Right lung (tissue), 5 donors: ENCODE data around the gene TRIM5. TPM values are rescaled to one million over a fixed set of nuclear protein-coding genes. Genes with fewer than 3 reads are reported as not detected.

ENCODE experiments used
- DNase-seq, 2 donors: peaks; one replicate each; pipeline ENCODE4 v3.0.0-alpha.2; 2013
- polyA plus RNA-seq, 5 donors: library from polyadenylated mRNA; unstranded; fragments of 120-200 nt; gene quantifications; one replicate each; pipeline versions ENCODE4 v1.2.1 to v1.2.3, GENCODE V29; 2013; ENCODE audit warnings: inconsistent platforms in 1 of 5, low replicate concordance in 1 of 5; ENCODE audit not compliant: insufficient read length in 5 of 5, insufficient read depth in 1 of 5

TRIM5 gene
- polyA plus RNA-seq, 5 donors: 45.7 to 67.7 (median 62.4) TPM

- peak; percentile 68 to 76 for DNase-seq
Measured at GRCh38 chr11:5624489-5625279, 60.2 kb downstream of the TRIM5 start, which contains the start of gene TRIM34. TSS of gene TRIM34 (plus strand) at chr11:5625001. CDS start at chr11:5632332, 7,331 bp downstream.

DNA sequence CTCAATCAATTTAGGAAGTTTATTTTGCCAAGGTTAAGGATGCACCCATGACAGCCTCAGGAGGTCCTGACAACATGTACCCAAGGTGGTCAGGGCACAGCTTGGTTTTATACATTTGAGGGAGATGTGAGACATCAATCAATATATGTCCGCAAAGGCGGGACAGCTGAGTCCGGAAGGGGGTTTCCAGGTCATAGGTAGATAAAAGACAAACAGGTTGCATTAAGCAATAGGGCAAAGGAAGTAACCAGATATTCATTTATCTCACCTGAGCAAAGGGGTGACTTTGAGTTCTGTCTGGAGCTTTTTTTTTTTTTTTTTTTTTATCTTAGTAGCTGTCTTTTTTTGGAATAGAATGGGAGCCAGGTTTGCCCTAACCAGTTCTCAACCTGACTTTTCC, 62.1 kb downstream of the TRIM5 start:
- DNase-seq: no peak

GRCh38 chr11:5621580-5621979, 63.3 kb downstream of the TRIM5 start:
- no peak for DNase-seq

DNA sequence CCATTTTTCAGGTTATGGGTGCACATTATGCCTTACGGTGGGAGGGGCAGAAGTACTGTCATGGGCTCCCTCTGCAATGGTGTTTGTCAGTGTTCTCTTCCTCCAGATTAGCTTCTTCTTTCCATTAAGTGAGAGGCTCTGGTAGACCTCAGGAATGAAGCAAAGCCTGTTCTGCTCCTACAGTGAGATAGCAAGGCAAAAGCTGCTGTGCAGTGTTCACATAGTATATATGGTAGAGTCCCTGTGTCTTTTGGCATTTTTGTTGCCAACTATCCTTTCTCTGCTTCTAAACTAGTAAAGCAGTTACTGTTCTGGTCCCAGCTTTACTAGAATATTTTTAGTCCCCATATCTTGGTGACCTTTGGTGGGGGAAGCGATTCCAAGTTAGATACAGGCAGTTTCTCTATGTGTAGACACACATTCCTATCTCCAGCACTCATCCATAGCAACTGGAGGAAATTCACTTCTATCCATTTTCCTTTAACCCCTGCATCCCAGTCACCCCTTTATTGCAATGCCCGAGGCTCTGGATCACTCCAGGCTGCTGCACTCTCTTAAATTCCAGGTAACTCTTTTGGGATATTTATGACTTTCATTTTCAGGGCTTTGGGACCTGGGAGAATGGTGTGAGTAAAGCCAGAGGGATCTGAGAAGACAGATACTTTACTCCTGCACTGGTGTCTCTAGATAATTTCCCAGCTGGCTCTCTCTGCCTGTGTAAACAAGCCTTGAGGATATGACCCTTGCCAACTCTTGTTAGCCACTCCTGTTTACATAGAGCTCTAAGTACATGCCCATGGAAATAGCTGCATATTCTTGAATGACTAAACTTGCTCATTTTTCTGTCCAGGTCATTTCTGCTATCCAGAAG, 64.0 kb downstream of the TRIM5 start:
- DNase-seq: no peak

- DNase-seq: no peak
Measured at GRCh38 chr11:5618807-5619206, 66.1 kb downstream of the TRIM5 start.

Other genes with a start within 250 kb of the TRIM5 start
- not detected for gene OR51I1, start 243.6 kb downstream of the TRIM5 start, polyA plus RNA-seq
- not detected for gene OR51I2, start 235.8 kb downstream of the TRIM5 start, polyA plus RNA-seq
- under 1 TPM in 1 of 5 donors, not detected in 4; 0.10 TPM for gene OR52D1, start 196.4 kb downstream of the TRIM5 start, polyA plus RNA-seq
- not detected for gene UBQLN3, start 175.1 kb downstream of the TRIM5 start, polyA plus RNA-seq
- gene UBQLNL, start 168.4 kb downstream of the TRIM5 start, polyA plus RNA-seq: 1 to 10 TPM; 1.5 to 2.0 (median 1.7) TPM
- gene OR52H1, start 136.5 kb downstream of the TRIM5 start, polyA plus RNA-seq: under 1 TPM in 2 of 5 donors, not detected in 3; 0.17 to 0.18 TPM
- under 1 TPM in 4 of 5 donors, not detected in 1; 0.11 to 0.44 (median 0.34) TPM for gene OR52B6, start 104.2 kb downstream of the TRIM5 start, polyA plus RNA-seq
- gene TRIM6, start 88.4 kb downstream of the TRIM5 start, polyA plus RNA-seq: 1 to 10 TPM; 4.7 to 7.5 (median 7.1) TPM
- gene TRIM34, start 60.1 kb downstream of the TRIM5 start, polyA plus RNA-seq: 10 to 100 TPM; 15.6 to 28.6 (median 23.9) TPM
- 10 to 100 TPM; 19.7 to 38.0 (median 26.7) TPM for gene TRIM22, start 4.7 kb upstream of the TRIM5 start, polyA plus RNA-seq
- under 1 TPM in 1 of 5 donors, not detected in 4; 0.12 TPM for gene OR56B1, start 51.4 kb upstream of the TRIM5 start, polyA plus RNA-seq
- under 1 TPM in 1 of 5 donors, not detected in 4; 0.19 TPM for gene OR52N4, start 69.2 kb upstream of the TRIM5 start, polyA plus RNA-seq
- not detected for gene OR52N5, start 98.3 kb upstream of the TRIM5 start, polyA plus RNA-seq
- gene OR52N1, start 106.2 kb upstream of the TRIM5 start, polyA plus RNA-seq: not detected
- under 1 TPM in 1 of 5 donors, not detected in 4; 0.15 TPM for gene OR52N2, start 123.8 kb upstream of the TRIM5 start, polyA plus RNA-seq
- gene OR52E6, start 156.8 kb upstream of the TRIM5 start, polyA plus RNA-seq: not detected
- gene OR52E8, start 172.6 kb upstream of the TRIM5 start, polyA plus RNA-seq: not detected
- gene OR52E4, start 195.6 kb upstream of the TRIM5 start, polyA plus RNA-seq: not detected
- not detected for gene OR52E5, start 208.1 kb upstream of the TRIM5 start, polyA plus RNA-seq